Endothelial cell of umbilical vein (primary cell): ENCODE data around the gene STUM. TPM values are rescaled to one million over a fixed set of nuclear protein-coding genes. Genes with fewer than 3 reads are reported as not detected.

Source experiments
- BruUV-seq: library from RNA; stranded (reverse); fragments of 400-500 nt; replicated peaks from 2 replicates; lab custom pipeline; 2021; lab: Mats Ljungman, UMichigan
- CTCF ChIA-PET: fragments of 300-600, 350-600 bp; sonication (Branson Sonifier 250); formaldehyde crosslinking; loops from one replicate; lab custom pipeline; 2021; ENCODE audit warnings: antibody characterized with exemption, inconsistent platforms; lab: Charles Lee
- POLR2A ChIA-PET: fragments of 300-600, 350-600 bp; sonication (Branson Sonifier 250); formaldehyde crosslinking; loops from one replicate; lab custom pipeline; 2021; ENCODE audit warnings: antibody characterized with exemption, inconsistent platforms; lab: Charles Lee
- DNase-seq: peaks from one replicate; pipeline ENCODE4 v3.0.0-alpha.2; 2011; ENCODE audit warnings: low read depth, low spot score
- FAIRE-seq: peaks from 2 replicates; lab custom pipeline; 2011; peaks lifted over from hg19 to GRCh38; lab: Jason Lieb, UNC
- H2AFZ ChIP-seq: 2 replicates; pipeline ENCODE4 v1.6.0; 2012; ENCODE audit warnings: low read depth, low read length, control low read depth, inconsistent platforms
- H3K27ac ChIP-seq: 2 replicates; pipeline ENCODE4 v1.5.1; 2011; ENCODE audit warnings: low read depth, mild to moderate bottlenecking, control low read depth, low read length, moderate library complexity; ENCODE audit not compliant: insufficient read depth
- H3K27me3 ChIP-seq, 2 experiments: 2 replicates each; pipeline versions ENCODE4 v1.6.0 to v1.6.1; 2011; ENCODE audit warnings: low read length in 2 of 2, mixed read lengths in 1 of 2; ENCODE audit not compliant: control insufficient read depth in 2 of 2, insufficient read depth in 2 of 2
- H3K36me3 ChIP-seq, 2 experiments: 2 replicates in 1 of 2; 3 replicates in 1 of 2; pipeline ENCODE4 v1.5.1; 2011; ENCODE audit warnings: low read length in 2 of 2, mild to moderate bottlenecking in 1 of 2, moderate library complexity in 1 of 2; ENCODE audit not compliant: control insufficient read depth in 2 of 2, insufficient read depth in 2 of 2; ENCODE audit errors: extremely low read depth in 1 of 2
- H3K4me1 ChIP-seq: 3 replicates; pipeline ENCODE4 v1.5.1; 2011; ENCODE audit warnings: mild to moderate bottlenecking, low read length; ENCODE audit not compliant: control insufficient read depth, insufficient read depth; ENCODE audit errors: extremely low read depth
- H3K4me2 ChIP-seq: 2 replicates; pipeline ENCODE4 v1.6.1; 2011; ENCODE audit warnings: low read length, control low read depth, mixed read lengths; ENCODE audit not compliant: insufficient read depth
- H3K4me3 ChIP-seq, 3 experiments: fragments of 200-600 bp in 1 of 3; sonication (generic), shearing (Covaris generic) in 1 of 3; replicated peaks in 1 of 3; 2 replicates each; pipeline ENCODE4 v1.5.1; 2011 to 2016; ENCODE audit warnings: control low read depth in 3 of 3, low read length in 3 of 3, mild to moderate bottlenecking in 2 of 3, inconsistent platforms in 1 of 3, low read depth in 1 of 3, moderate library complexity in 1 of 3; ENCODE audit not compliant: insufficient read depth in 1 of 3
- H3K79me2 ChIP-seq: 2 replicates; pipeline ENCODE4 v1.6.0; 2012; ENCODE audit warnings: low read length, inconsistent platforms; ENCODE audit not compliant: control insufficient read depth, insufficient read depth
- H3K9ac ChIP-seq: replicated peaks from 2 replicates; pipeline ENCODE3; 2011; ENCODE audit warnings: low read length, control low read depth; ENCODE audit not compliant: insufficient read depth; ENCODE audit errors: extremely low read depth
- H3K9me1 ChIP-seq: replicated peaks from 3 replicates; pipeline ENCODE4 v1.6.0; 2011; ENCODE audit warnings: mild to moderate bottlenecking, low read length; ENCODE audit not compliant: control insufficient read depth, insufficient read depth; ENCODE audit errors: extremely low read depth
- H3K9me3 ChIP-seq: replicated peaks from 2 replicates; pipeline ENCODE4 v1.5.1; 2012; ENCODE audit warnings: low read length, inconsistent platforms; ENCODE audit not compliant: control insufficient read depth, insufficient read depth
- H4K20me1 ChIP-seq: replicated peaks from 2 replicates; pipeline ENCODE3; 2011; ENCODE audit warnings: mild to moderate bottlenecking, low read length; ENCODE audit not compliant: control insufficient read depth, insufficient read depth; ENCODE audit errors: extremely low read depth
- CTCF ChIP-seq, 2 donors: IDR thresholded peaks; 1 replicate in 1 of 2; 2 replicates in 1 of 2; pipeline ENCODE4 v1.5.1; 2011; ENCODE audit warnings: low read length in 2 of 2, mild to moderate bottlenecking in 2 of 2, moderate library complexity in 2 of 2, control low read depth in 1 of 2, inconsistent platforms in 1 of 2, low read depth in 1 of 2; ENCODE audit not compliant: insufficient read depth in 1 of 2; ENCODE audit errors: extremely low read depth in 1 of 2
- FOS ChIP-seq: IDR thresholded peaks from 2 replicates; pipeline ENCODE4 v1.6.1; 2011; ENCODE audit warnings: mild to moderate bottlenecking, low read length, moderate library complexity, borderline replicate concordance; ENCODE audit not compliant: insufficient read depth
- GATA2 ChIP-seq: IDR thresholded peaks from 2 replicates; pipeline ENCODE4 v1.7.0; 2011; ENCODE audit warnings: low read depth, mild to moderate bottlenecking, moderate library complexity, mixed read lengths, low read length; ENCODE audit not compliant: insufficient read length, insufficient read depth
- JUN ChIP-seq: IDR thresholded peaks from 2 replicates; pipeline ENCODE4 v1.6.1; 2011; ENCODE audit warnings: borderline replicate concordance, low read depth; ENCODE audit not compliant: insufficient read length, insufficient read depth
- MYC ChIP-seq: IDR thresholded peaks from one replicate; pipeline ENCODE4 v1.6.1; 2011; ENCODE audit warnings: mild to moderate bottlenecking, low read depth, low read length
- POLR2AphosphoS5 ChIP-seq: IDR thresholded peaks from 2 replicates; pipeline ENCODE4 v1.6.1; 2012; ENCODE audit warnings: low read depth, mild to moderate bottlenecking, control low read depth, low read length, moderate library complexity; ENCODE audit not compliant: insufficient read depth
- dilution Hi-C: fragments of 300-500 bp; cut with MboI; formaldehyde crosslinking; loops from one replicate; pipeline ENCODE4 v1.15.0; 2019; ENCODE audit warnings: low sequenced_read_pairs; ENCODE audit not compliant: extremely low pct_ligation_motif_present
- intact Hi-C: fragments of 100-400 bp; cut with micrococcal nuclease; formaldehyde crosslinking; loops from one replicate; pipeline ENCODE4 v1.10.0; 2022
- polyA plus RNA-seq, 4 experiments: library from polyadenylated mRNA; depleted of rRNA in 3 of 4; stranded (reverse) in 3 of 4; unstranded in 1 of 4; fragments of >200 nt; gene quantifications; 2 replicates each; pipeline versions ENCODE4 v1.2.1 to v1.2.3, GENCODE V29; 2011 to 2012; ENCODE audit warnings: missing spikeins in 1 of 4
- total RNA-seq: library from RNA; stranded (reverse); gene quantifications from 2 replicates; pipeline ENCODE4 v1.2.3, GENCODE V29; 2021

STUM gene
- total and polyA plus RNA-seq, 2 donors (not counting 3 experiments of a cell fraction or from before 2014, with no cell fraction given) = not detected

- no peak overlapping the region for H3K9ac ChIP-seq
- H3K9me3 ChIP-seq = no peaks in the 10 kb centered on the region
- no peaks in the 10 kb centered on the region for H3K9me1 ChIP-seq
- no peaks in the 10 kb centered on the region for H3K79me2 ChIP-seq
- H3K36me3 ChIP-seq = no peaks in the 10 kb centered on the region
- H3K27me3 ChIP-seq = peaks cover 5 to 14% of the 10 kb centered on the region in 2 experiments
- BruUV-seq = no TSS peak
- POLR2A ChIA-PET = no interaction called here
- FAIRE-seq (no peak), DNase-seq (no peak)
- no peak overlapping the region for H2AFZ ChIP-seq
- TF ChIP-seq CTCF (IDR thresholded peaks at IDR 0.05; ENCODE audit: extremely low read depth in 1 of 2, insufficient read depth in 1 of 2, low read depth in 1 of 2, low read length in 2 of 2) (no peak), GATA2 (no peak), JUN (no peak), POLR2AphosphoS5 (no peak), FOS (no peak), MYC (no peak)
- no peak overlapping the region for H3K27ac ChIP-seq
- H3K4me1 ChIP-seq = no peaks in the 10 kb centered on the region
- dilution Hi-C loops (no loop called here), intact Hi-C loops (no loop called here)
- H4K20me1 ChIP-seq = no peaks in the 10 kb centered on the region
- CTCF ChIA-PET = no interaction called here
- H3K4me2 ChIP-seq = no peak overlapping the region
- no peak overlapping the region for H3K4me3 ChIP-seq
Measured at GRCh38 chr1:226506021-226506420, 42.5 kb upstream of the STUM start.
